ENCODE measurements around the gene TLX2. TPM values are rescaled to one million over a fixed set of nuclear protein-coding genes. Genes with fewer than 3 reads are reported as not detected.
"Not testable (repeated sequence)": the region's sequence is repeated elsewhere in the genome, so short reads cannot be mapped to it uniquely, and the experiment has no call there.

TLX2 gene
- total and polyA plus RNA-seq, 2 of the 4 experiments (the other 2 are of a cell fraction), result not detected

- intact Hi-C loops (cut with micrococcal nuclease); H3K9ac ChIP-seq (ENCODE audit: low read depth, low read length); DNase-seq; H2BK15ac ChIP-seq (ENCODE audit: low read depth, low read length); H3K27me3 ChIP-seq (ENCODE audit: control insufficient read depth, insufficient read depth, low read length); H3K56ac ChIP-seq (ENCODE audit: extremely low read depth, insufficient read depth, low read length); H4K8ac ChIP-seq (ENCODE audit: low read depth in 2 of 2, low read length in 2 of 2); H2BK5ac ChIP-seq (ENCODE audit: low read depth, low read length, poor library complexity, severe bottlenecking); H3K27ac ChIP-seq (ENCODE audit: insufficient read depth, low read length); H3K14ac ChIP-seq (replicated peaks; ENCODE audit: low read depth, low read length); H2AK9ac ChIP-seq (replicated peaks; ENCODE audit: low read depth, low read length, poor library complexity); BruUV-seq (replicated peaks); CTCF ChIA-PET; H2AFZ ChIP-seq (replicated peaks; ENCODE audit: low read length, poor library complexity); H3K4ac ChIP-seq (ENCODE audit: low read depth, low read length); H2AK5ac ChIP-seq (ENCODE audit: low read depth, low read length); H2BK20ac ChIP-seq (ENCODE audit: low read depth, low read length); H2BK120ac ChIP-seq (ENCODE audit: low read depth, low read length); dilution Hi-C loops (cut with HindIII; ENCODE audit: low sequenced_read_pairs, unreplicated experiment); H3K9me3 ChIP-seq (ENCODE audit: control insufficient read depth, insufficient read depth, low read length); H4K5ac ChIP-seq (ENCODE audit: low read depth, low read length); H3K23ac ChIP-seq (ENCODE audit: low read depth, low read length); ATAC-seq (ENCODE audit: low read depth); H3K4me2 ChIP-seq (ENCODE audit: low read depth, low read length); H3K4me1 ChIP-seq (ENCODE audit: control insufficient read depth, insufficient read depth, low read length); H3K18ac ChIP-seq (ENCODE audit: low read depth, low read length); H3K4me3 ChIP-seq (ENCODE audit: insufficient read depth, low read depth, low read length); H4K20me1 ChIP-seq (ENCODE audit: insufficient read depth, low read length); H4K91ac ChIP-seq (ENCODE audit: insufficient read depth, low read depth, low read length); H3K9me1 ChIP-seq (ENCODE audit: insufficient read depth, low read length); in situ Hi-C loops (cut with MboI; ENCODE audit: low sequenced_read_pairs); POLR2A ChIA-PET (ENCODE audit: unreplicated experiment): not testable (repeated sequence)
- 92% methylated on average over 4 of the region's 12 CpGs; no CpG with 5 or more reads in 1 of the 2 experiments for WGBS, 2 experiments (ENCODE audit: extremely low coverage in 2 of 2, insufficient read length in 1 of 2)
- Histone ChIP-seq H3K79me1 (ENCODE audit: low read depth in 1 of 2, low read length in 2 of 2) (peaks cover 6 to 32% of the 10 kb centered on the region in 2 experiments; a peak in 3 of 4 replicates), H3K36me3 (ENCODE audit: control insufficient read depth, insufficient read depth, low read length) (peaks cover 15% of the 10 kb centered on the region)
Observed at GRCh38 chr2:74470742-74471141, 43.5 kb upstream of the TLX2 start.
